Activated CD8-positive, alpha-beta memory T cell treated with anti-CD3 and anti-CD28 coated beads, Interleukin-2, amount 50 U/mL, for 4 hours (primary cell): ENCODE measurements around the gene MLYCD.

Experiments
- DNase-seq: peaks from one replicate; pipeline ENCODE4 v3.0.0-alpha.2; 2020

The MLYCD gene

GRCh38 chr16:83958137-83958845 lies 59.4 kb downstream of the MLYCD start:
- DNase-seq = no peak

DNA sequence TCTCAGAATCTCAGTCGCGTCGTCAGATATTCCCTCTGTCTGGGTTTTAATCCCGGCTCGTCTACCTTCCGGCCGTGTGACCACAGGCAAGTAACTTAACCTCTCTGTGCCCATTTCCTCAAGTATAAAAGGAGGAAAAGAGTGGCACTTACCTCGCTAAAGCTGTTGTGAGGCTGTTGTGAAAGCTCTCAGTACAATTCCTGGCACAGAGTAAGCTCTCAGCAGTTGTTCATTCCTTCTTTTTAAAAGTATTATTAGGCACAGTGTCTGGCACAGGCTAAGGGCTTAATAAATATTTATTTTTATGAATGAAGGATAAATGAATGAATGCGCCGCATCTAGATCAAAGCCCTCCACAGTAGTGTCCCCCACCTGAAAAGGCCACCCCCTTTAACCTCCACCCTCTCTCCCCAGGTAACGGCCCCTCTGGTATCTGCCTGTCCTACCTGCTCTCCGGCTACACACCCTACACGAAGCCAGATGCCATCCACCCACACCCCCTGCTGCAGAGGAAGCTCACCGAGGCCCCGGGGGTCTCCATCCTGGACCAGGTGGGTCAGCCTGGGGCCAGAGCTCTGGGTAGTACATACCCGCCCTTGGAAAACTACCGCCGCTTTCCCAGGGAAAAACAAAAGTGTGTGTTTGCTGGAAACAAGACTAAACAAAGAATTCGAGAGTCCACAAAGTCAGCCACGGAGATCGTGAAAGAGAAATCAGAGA lies 60.1 kb downstream of the MLYCD start:
- DNase-seq = no peak

DNA sequence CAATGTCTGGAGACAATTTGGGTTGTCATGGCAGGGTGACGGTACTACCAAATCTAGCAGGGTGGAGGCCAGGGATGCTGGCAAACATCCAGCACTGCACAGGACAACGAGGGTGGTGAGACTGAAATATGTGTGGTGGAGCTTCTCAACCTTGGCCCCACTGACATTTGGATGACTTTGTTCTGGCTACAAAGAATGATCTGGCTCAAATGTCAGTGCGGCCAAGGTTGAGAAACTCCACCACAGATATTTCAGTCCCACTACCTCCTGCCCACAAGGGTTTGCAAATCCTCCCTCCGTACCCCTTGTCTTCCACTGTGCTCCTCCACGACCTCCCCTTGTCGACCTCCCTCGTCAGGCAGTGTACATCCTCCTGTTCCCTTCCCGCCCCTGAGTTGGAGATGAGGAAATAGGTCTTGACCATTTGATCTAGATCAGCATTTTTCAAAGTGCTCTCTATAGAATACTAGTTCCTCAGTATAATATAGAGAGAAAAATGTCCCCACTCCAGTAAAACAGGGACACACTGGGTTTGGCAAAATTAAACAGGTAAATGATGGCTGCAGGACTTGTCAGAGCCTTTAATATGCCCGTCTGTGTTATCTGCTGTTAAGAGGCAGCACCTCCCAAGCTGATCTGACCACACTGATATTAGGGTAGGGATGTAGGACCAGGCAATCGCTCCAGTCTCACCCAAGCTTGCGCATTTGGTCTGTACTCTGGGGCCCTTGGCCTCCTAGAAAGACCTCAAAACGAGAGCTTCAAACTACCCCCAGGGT lies 60.9 kb downstream of the MLYCD start:
- no peak for DNase-seq

DNA sequence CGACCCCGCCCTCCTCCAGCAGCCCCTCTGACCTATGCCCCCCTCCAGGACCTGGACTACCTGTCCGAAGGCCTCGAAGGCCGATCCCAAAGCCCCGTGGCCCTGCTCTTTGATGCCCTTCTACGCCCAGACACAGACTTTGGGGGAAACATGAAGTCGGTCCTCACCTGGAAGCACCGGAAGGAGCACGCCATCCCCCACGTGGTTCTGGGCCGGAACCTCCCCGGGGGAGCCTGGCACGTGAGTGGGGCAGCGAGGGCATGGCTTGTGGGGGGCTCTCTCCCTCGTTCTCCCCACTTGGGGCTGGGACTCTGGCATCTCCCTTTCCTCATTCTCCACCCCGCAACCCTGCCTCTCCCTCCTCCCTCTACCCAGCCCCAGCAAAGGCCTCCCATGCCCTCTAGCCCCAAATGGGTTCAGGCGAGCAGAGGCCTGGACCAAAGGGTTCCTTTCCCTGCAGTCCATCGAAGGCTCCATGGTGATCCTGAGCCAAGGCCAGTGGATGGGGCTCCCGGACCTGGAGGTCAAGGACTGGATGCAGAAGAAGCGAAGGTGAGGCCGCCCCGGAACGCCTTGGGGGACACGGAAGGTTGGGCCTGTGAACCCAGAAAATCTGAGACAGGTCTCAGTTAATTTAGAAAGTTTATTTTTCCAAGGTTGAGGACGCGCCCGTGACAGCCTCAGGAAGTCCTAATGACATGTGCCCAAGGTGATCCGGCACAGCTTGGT lies 61.8 kb downstream of the MLYCD start:
- DNase-seq = no peak

- DNase-seq = no peak
These were observed 62.7 kb downstream of the MLYCD start for GRCh38 chr16:83961591-83961990.

- no peak for DNase-seq
These were observed 64.6 kb downstream of the MLYCD start for GRCh38 chr16:83963277-83964119.

GRCh38 chr16:83964684-83965443 lies 65.9 kb downstream of the MLYCD start:
- no peak for DNase-seq

GRCh38 chr16:83965444-83966152 lies 66.7 kb downstream of the MLYCD start:
- no peak for DNase-seq

DNA sequence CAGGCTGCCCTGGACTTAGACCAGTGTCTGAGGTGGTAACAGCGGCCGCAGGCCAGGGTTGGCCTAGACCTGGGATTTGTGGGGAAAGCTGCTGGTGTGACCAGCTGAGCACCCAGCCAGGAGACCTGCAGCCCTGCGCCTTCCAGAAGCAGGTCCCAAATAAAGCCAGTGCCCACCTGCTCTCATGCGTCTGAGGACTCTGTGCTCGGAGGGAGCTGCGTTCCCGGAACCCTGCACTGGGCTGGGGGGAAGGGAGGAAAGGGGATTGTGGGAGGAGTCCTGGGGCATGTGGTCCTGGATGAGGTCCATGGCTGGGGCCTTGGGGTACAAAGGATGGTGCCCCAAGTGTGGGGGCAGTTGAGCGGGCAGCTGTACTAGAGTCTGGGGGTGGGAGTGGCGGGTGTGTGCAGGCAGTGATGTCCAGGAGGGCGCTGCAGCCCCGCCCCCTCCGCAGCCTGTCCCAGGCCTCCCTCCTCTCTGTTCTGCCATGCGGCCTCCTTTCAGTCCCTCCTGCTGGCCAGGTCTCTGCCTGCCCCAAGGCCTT lies 67.3 kb downstream of the MLYCD start:
- DNase-seq = no peak

DNA sequence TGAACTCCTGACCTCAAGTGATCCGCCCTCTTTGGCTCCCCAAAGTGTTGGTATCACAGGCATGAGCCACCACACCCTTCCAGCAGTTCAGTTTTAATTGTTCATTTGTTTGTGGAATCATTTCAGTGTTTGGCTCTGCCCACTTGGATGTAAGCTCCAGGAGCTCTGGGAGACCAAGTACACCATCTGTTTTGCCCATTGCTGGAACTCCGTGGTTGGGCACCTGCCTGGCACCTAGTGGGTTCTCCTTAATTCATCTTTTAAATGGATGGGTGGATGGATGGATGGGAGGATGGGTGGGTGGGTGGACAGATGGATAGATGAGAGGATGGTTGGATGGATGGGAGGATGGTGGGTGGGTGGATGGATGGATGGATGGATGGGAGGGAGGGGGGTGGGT lies 68.2 kb downstream of the MLYCD start:
- no peak for DNase-seq

GRCh38 chr16:83967838-83968305 lies 69.0 kb downstream of the MLYCD start, which contains the start of gene NECAB2:
NECAB2 (plus strand) TSS chr16:83968244; CDS start chr16:83968649, 405 bp downstream.
- no peak for DNase-seq

DNA sequence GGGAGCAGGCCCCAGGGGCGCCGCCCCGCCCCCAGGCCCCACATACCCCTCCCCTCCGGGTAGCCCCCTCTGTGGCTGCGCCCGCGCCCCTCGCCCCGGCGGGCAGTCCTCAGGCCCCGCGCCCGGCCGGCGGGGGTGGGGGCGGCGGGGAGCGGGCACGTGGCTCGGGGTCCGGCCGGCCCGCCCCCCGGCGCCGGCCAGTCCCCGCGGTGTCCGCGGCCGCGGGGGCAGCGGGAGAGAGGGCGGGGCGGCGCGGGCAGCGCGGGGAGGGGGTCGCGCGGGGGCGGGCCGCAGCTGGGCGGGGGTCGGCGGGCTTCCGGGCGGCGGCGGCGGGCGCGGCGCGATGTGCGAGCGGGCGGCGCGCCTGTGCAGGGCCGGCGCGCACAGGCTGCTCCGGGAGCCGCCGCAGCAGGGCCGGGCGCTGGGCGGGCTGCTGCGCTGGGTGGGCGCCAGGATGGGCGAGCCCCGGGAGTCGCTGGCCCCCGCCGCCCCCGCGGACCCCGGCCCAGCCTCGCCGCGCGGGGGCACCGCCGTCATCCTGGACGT lies 69.5 kb downstream of the MLYCD start:
- DNase-seq = no peak

DNA sequence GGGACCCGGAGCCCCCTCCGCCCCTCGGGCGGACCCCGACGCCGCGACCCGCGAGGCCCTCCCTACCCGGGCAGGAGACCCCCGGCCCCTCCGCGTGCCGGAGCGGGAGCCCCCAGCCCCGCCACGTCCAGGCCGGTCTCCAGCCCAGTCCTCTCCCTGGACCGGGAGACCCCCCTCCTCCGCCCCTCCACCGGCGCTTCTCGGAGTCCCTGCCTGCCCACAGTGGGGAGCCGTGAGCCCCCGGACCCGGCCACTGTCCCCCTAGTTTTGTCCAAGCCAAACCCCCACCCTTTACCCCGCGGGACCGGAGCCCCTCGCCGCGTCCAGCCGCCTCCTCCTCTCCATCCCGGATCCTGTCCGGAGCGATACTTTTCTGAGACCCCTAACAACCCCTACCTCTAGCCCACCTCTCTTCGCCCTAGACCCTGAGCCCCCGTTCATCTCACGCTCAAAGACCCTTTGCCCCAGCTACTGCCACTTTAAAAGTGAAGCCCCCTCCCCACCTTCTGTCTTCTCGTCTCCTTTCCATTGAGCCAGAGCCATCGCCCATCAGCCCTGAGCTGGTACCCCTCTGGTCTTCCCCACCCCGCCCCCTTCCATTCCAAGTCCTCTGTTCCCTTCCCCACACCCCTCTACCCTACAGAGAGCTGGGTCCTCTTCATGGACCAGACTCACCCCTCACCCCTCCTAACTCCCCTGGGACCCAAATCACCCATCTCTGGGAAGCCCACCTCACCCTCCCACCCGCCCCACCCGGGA lies 70.2 kb downstream of the MLYCD start:
- DNase-seq = no peak

GRCh38 chr16:83969771-83970429 lies 71.0 kb downstream of the MLYCD start:
- DNase-seq = no peak

- DNase-seq = no peak
These were observed 71.5 kb downstream of the MLYCD start for GRCh38 chr16:83970430-83970815.

GRCh38 chr16:83971165-83972130 lies 72.5 kb downstream of the MLYCD start:
- no peak for DNase-seq
